A673 (cell line): ENCODE measurements around the gene CCIN.

Experiments
- CTCF ChIP-seq: fragments of 300-800, 200-600 bp; sonication (generic); conservative IDR thresholded peaks from 2 replicates; pipeline ENCODE4 v1.5.1; 2017; ENCODE audit warnings: low read depth, mild to moderate bottlenecking, antibody characterized with exemption, low read length, moderate library complexity, mixed read lengths
- EZH2 ChIP-seq: fragments of 200-600 bp; sonication (generic); IDR thresholded peaks from 2 replicates; pipeline ENCODE4 v1.6.1; 2017; ENCODE audit warnings: borderline replicate concordance, low read depth, mild to moderate bottlenecking, mixed read lengths, antibody characterized with exemption, low read length; ENCODE audit not compliant: poor library complexity, severe bottlenecking

DNA sequence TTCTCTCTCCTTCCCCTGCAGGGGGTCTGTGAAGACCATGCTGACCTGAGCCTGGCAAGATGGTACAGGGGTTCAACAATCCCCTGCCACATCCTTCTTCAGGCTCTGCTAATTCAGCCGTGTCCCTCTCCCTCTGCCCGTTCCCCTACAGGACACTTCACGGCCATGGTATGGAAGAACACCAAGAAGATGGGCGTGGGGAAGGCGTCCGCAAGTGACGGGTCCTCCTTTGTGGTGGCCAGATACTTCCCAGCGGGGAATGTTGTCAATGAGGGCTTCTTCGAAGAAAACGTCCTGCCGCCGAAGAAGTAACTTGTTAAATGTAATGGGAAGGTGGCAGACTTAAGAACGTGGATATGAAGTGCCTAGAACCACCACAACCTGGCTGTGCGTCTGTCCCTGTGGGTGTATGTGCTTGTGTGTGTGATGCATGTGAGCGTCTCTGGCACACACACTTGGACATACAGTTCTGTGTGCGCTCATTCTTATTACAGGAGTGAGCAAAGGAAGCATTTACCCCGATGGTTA, 6.9 kb upstream of the CCIN start:
- no peak for TF ChIP-seq CTCF
- TF ChIP-seq EZH2, result no peak
